GM06990 (cell line): ENCODE results near the gene ATF6B.
"Not testable (repeated sequence)": the region's sequence is repeated elsewhere in the genome, so short reads cannot be mapped to it uniquely, and the experiment has no call there.

Experiments used
- DNase-seq: peaks from one replicate; pipeline ENCODE4 v3.0.0-alpha.2; 2011; ENCODE audit not compliant: insufficient read length; ENCODE audit errors: extremely low read depth
- H3K27me3 ChIP-seq: replicated peaks from 2 replicates; pipeline ENCODE4 v1.6.0; 2011; ENCODE audit warnings: low read length; ENCODE audit not compliant: control insufficient read depth, insufficient read depth
- H3K36me3 ChIP-seq: 2 replicates; pipeline ENCODE4 v1.5.1; 2011; ENCODE audit warnings: low read length; ENCODE audit not compliant: control insufficient read depth, insufficient read depth
- H3K4me3 ChIP-seq: replicated peaks from 2 replicates; pipeline ENCODE4 v1.5.1; 2011; ENCODE audit warnings: low read depth, mild to moderate bottlenecking, control low read depth, low read length
- TF ChIP-seq, protein P1 (sequence below): IDR thresholded peaks from 2 replicates; pipeline ENCODE4 v1.5.1; 2011; ENCODE audit warnings: low read length, control low read depth, mild to moderate bottlenecking, inconsistent platforms; ENCODE audit not compliant: insufficient read depth, poor library complexity, severe bottlenecking

ATF6B gene

DNA sequence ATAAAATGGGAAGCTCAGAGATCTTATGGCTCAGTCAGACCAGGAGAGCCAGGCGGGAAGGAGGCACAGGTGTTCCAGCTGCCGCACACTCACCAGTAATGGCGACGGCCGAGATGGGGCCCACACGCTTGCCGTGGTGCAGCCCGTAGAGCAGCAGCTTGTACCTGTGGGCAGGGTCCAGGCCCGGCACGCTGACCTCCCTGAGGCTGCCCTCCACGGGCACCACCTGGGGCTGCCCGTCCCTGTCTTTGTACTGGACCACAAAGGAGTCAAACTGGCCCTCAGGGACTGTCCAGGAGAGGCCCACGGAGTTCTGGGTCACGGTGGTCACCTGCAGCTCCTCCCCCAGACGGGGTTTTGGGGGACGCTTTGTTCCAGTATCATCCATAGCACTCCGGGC, 58.6 kb downstream of the ATF6B start:
- DNase-seq: no peak
- Histone ChIP-seq H3K27me3 (no peaks in the 10 kb centered on the region; the same call in 1 of the 2 replicates), H3K36me3 (no peaks in the 10 kb centered on the region), H3K4me3 (no peak overlapping the region)
- TF ChIP-seq, protein P1, sequence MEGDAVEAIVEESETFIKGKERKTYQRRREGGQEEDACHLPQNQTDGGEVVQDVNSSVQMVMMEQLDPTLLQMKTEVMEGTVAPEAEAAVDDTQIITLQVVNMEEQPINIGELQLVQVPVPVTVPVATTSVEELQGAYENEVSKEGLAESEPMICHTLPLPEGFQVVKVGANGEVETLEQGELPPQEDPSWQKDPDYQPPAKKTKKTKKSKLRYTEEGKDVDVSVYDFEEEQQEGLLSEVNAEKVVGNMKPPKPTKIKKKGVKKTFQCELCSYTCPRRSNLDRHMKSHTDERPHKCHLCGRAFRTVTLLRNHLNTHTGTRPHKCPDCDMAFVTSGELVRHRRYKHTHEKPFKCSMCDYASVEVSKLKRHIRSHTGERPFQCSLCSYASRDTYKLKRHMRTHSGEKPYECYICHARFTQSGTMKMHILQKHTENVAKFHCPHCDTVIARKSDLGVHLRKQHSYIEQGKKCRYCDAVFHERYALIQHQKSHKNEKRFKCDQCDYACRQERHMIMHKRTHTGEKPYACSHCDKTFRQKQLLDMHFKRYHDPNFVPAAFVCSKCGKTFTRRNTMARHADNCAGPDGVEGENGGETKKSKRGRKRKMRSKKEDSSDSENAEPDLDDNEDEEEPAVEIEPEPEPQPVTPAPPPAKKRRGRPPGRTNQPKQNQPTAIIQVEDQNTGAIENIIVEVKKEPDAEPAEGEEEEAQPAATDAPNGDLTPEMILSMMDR: no peak

DNA sequence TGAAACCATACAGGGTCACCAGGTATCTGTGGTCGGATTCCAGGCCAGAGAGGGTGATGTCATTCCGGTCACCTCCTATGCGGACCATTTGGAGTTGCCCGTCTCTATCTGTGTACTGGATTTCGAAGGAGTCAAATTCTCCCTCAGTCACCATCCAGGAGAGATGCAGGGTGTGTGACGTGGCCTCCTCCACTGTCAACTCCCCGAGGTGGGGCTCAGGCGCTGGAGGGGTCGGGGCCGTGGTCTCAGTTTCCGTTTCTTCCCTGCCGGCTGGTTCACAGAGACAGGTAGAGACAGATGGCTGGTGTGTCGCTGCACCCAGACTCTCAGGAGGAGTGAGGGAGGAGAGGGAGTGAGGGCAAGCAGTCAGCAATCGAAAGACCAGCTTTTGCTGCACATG, 59.2 kb downstream of the ATF6B start:
- TF ChIP-seq, protein P1: no peak

DNA sequence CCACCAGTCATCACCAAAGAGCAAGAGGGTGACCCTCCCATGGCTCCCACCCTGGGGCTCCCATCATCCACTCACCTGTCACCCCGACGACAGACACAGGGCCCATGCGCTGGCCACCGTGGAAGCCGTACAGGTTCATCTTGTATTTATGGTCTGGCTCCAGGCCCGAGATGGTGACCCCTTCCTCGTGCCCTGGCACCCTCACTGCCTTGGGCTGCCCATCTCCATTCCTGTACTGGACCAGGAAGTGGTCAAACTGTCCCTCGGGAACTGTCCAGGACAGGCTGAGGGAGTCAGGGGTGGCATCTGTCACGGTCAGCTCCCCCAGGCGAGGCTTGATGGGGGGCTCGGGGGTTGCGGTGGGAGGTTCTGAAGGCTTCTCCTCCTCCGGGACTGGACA, 59.7 kb downstream of the ATF6B start:
- not testable (repeated sequence) for H3K27me3 ChIP-seq, DNase-seq, H3K36me3 ChIP-seq, H3K4me3 ChIP-seq

More for the DNA sequence above, 59.2 kb downstream of the ATF6B start:
- no peak overlapping the region for H3K4me3 ChIP-seq
- H3K27me3 ChIP-seq: no peaks in the 10 kb centered on the region; the same call in 1 of the 2 replicates
- no peak for DNase-seq
- H3K36me3 ChIP-seq: no peaks in the 10 kb centered on the region

DNA sequence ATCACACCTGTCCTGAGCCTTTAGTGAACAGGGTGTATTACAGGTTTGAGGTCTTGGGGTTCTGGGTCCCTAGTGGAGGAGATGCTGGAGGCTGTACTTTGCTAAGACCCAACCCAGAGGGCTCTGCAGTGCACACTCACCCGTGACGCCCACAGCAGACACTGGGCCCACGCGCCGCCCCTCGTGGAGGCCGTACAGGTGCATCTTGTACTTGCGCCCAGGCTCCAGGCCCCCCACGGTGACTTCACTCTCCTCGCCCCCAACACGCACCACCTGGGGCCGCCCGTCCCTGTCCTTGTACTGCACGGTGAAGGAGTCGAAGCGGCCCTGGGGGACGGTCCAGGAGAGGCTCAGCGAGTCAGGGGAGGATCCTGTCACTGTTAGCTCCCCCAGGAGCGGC, 60.5 kb downstream of the ATF6B start:
- H3K27me3 ChIP-seq, DNase-seq, H3K4me3 ChIP-seq, H3K36me3 ChIP-seq: not testable (repeated sequence)
